RWPE2 (cell line): ENCODE measurements around the gene NT5DC4.

Experiments used
- ATAC-seq: fragments of 200-7000 bp; cut with Tn5 transposase; 3 replicates; pipeline ENCODE4 v1.9.1; 2021; ENCODE audit warnings: low read depth
- DNase-seq: peaks from one replicate; pipeline ENCODE4 v3.0.0-alpha.2; 2020; ENCODE audit warnings: low spot score
- H3K27ac ChIP-seq: fragments of 450-650 bp; 2 replicates; pipeline ENCODE4 v1.5.1; 2017; ENCODE audit warnings: mild to moderate bottlenecking; ENCODE audit not compliant: poor library complexity, severe bottlenecking
- H3K27me3 ChIP-seq: fragments of 250-450 bp; sonication (Bioruptor Pico); 2 replicates; pipeline ENCODE4 v1.5.1; 2021; ENCODE audit warnings: mild to moderate bottlenecking, moderate library complexity; ENCODE audit not compliant: insufficient read depth, poor library complexity, severe bottlenecking
- H3K36me3 ChIP-seq: fragments of 250-450 bp; sonication (Bioruptor Pico); 2 replicates; pipeline ENCODE4 v1.5.1; 2020; ENCODE audit warnings: low read depth, mild to moderate bottlenecking, moderate library complexity
- H3K4me1 ChIP-seq: fragments of 250-450 bp; sonication (Bioruptor Pico); 2 replicates; pipeline ENCODE4 v1.5.1; 2021; ENCODE audit warnings: mild to moderate bottlenecking, moderate library complexity; ENCODE audit not compliant: insufficient read depth, poor library complexity, severe bottlenecking
- H3K4me3 ChIP-seq: fragments of 250-450 bp; sonication (Bioruptor Pico); 2 replicates; pipeline ENCODE4 v1.5.1; 2021; ENCODE audit warnings: mild to moderate bottlenecking, moderate library complexity; ENCODE audit not compliant: severe bottlenecking
- H3K9me3 ChIP-seq: fragments of 250-450 bp; sonication (Bioruptor Pico); 2 replicates; pipeline ENCODE4 v1.5.1; 2021; ENCODE audit warnings: mild to moderate bottlenecking, moderate library complexity; ENCODE audit not compliant: severe bottlenecking
- TF ChIP-seq, protein P1 (sequence below): fragments of 450-650 bp; IDR thresholded peaks from one replicate; pipeline ENCODE4 v1.5.1; 2017; ENCODE audit warnings: mild to moderate bottlenecking, moderate library complexity; ENCODE audit not compliant: poor library complexity, severe bottlenecking

Gene NT5DC4

DNA sequence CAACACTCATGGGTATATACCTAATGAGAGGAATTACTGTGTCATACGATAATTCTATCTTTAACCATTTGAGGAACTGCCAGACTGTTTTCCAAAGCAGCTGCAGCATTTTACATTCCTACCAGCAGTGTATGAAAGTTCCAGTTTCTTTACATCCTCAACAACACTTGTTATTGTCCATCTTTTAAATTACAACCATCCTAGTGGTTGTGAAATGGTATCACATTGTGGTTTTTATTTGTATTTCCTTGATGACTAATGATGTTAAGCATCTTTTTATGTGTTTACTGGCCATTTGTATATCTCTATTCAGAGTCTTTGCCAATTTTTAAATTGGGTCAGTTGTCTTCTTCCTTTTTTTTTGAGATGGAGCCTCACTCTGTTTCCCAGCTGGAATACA lies 47.6 kb downstream of the NT5DC4 start:
- DNase-seq, result no peak
- peak overlapping the region; percentile 10 for H3K27ac ChIP-seq
- ATAC-seq, result no peak
- TF ChIP-seq, protein P1, sequence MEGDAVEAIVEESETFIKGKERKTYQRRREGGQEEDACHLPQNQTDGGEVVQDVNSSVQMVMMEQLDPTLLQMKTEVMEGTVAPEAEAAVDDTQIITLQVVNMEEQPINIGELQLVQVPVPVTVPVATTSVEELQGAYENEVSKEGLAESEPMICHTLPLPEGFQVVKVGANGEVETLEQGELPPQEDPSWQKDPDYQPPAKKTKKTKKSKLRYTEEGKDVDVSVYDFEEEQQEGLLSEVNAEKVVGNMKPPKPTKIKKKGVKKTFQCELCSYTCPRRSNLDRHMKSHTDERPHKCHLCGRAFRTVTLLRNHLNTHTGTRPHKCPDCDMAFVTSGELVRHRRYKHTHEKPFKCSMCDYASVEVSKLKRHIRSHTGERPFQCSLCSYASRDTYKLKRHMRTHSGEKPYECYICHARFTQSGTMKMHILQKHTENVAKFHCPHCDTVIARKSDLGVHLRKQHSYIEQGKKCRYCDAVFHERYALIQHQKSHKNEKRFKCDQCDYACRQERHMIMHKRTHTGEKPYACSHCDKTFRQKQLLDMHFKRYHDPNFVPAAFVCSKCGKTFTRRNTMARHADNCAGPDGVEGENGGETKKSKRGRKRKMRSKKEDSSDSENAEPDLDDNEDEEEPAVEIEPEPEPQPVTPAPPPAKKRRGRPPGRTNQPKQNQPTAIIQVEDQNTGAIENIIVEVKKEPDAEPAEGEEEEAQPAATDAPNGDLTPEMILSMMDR, result peak; percentile 17
- H3K4me1 ChIP-seq, result peaks cover 17% of the 10 kb centered on the region
- H3K36me3 ChIP-seq, result no peaks in the 10 kb centered on the region
- H3K4me3 ChIP-seq, result no peak overlapping the region
- no peaks in the 10 kb centered on the region for H3K27me3 ChIP-seq
- H3K9me3 ChIP-seq, result no peaks in the 10 kb centered on the region

DNA sequence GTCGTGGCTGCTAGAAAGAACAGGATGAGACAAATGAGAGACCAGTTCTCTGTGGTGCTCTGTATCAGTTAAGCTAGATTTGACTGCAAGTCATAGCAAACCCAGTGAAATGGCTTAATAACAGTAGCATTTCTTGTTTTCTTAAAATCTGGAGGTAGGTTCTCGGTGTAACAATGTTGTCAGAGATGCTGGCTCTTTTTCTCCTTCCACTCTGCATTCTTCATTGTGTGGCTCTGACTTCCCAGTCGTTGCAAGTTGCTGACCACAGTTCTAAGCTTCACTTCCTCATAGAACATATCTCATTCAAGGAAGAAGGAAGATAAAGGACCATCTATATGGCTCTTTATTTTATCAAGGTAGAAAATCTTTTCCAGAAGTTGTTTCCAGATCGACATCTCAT lies 51.5 kb downstream of the NT5DC4 start:
- Histone ChIP-seq H3K36me3 (peaks cover 24% of the 10 kb centered on the region), H3K4me1 (peaks cover 14% of the 10 kb centered on the region), H3K27ac (peak overlapping the region; percentile 50), H3K27me3 (no peaks in the 10 kb centered on the region), H3K4me3 (no peak overlapping the region), H3K9me3 (no peaks in the 10 kb centered on the region)
- no peak for DNase-seq
- TF ChIP-seq, protein P1, result no peak
- no peak for ATAC-seq

DNA sequence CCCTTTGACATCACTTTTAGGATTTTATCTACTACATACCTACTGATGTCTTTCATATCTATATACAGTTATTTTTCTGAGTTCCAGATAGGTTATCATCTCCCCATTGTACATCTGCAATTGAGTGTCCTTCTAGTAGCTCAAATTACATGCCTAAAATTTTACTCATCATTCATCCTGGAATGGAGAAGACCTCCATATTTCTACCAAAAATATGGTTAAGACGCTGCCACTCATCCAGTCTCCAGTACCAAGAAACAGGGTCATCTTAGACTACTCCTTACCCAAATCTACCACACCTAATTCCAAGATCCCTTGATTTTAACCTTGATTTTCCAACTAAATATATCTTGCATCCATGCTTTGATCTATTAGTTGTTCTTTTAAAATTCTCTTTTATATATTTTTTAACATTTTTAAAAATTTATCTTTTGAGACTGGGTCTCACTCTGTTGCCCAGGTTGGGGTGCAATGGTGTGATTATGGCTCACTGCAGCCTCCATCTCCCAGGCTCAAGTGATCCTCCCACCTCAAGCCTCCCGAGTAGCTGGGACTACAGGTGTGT lies 52.2 kb downstream of the NT5DC4 start:
- Histone ChIP-seq H3K36me3 (peaks cover 31% of the 10 kb centered on the region), H3K27ac (peak overlapping the region; percentile 50), H3K27me3 (no peaks in the 10 kb centered on the region), H3K9me3 (no peaks in the 10 kb centered on the region), H3K4me3 (no peak overlapping the region), H3K4me1 (peaks cover 9% of the 10 kb centered on the region)
- TF ChIP-seq, protein P1, result no peak
- no peak for DNase-seq
- peak; percentile 32 for ATAC-seq

DNA sequence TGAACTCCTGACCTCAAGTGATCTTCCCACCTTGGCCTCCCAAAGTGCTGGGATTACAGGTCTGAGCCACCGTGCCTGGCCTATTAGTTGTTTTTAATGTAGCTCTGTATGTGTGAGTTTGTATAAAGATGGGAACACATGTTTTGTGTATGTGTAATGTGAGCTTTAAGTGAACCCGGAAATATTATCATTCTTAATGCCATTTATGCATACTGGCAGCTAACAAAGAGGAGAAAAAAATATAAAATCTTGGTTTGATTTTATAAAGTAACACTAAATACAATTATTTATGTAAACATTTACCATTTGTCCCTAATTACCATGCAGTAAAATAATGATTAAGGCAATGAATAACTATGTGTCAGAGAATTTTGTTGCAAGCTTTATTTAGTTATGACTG lies 52.7 kb downstream of the NT5DC4 start:
- Histone ChIP-seq H3K27me3 (no peaks in the 10 kb centered on the region), H3K9me3 (no peaks in the 10 kb centered on the region), H3K27ac (peak overlapping the region; percentile 50), H3K36me3 (peaks cover 36% of the 10 kb centered on the region), H3K4me1 (peaks cover 3% of the 10 kb centered on the region), H3K4me3 (no peak overlapping the region)
- DNase-seq, result no peak
- TF ChIP-seq, protein P1, result no peak
- peak; percentile 43 for ATAC-seq

DNA sequence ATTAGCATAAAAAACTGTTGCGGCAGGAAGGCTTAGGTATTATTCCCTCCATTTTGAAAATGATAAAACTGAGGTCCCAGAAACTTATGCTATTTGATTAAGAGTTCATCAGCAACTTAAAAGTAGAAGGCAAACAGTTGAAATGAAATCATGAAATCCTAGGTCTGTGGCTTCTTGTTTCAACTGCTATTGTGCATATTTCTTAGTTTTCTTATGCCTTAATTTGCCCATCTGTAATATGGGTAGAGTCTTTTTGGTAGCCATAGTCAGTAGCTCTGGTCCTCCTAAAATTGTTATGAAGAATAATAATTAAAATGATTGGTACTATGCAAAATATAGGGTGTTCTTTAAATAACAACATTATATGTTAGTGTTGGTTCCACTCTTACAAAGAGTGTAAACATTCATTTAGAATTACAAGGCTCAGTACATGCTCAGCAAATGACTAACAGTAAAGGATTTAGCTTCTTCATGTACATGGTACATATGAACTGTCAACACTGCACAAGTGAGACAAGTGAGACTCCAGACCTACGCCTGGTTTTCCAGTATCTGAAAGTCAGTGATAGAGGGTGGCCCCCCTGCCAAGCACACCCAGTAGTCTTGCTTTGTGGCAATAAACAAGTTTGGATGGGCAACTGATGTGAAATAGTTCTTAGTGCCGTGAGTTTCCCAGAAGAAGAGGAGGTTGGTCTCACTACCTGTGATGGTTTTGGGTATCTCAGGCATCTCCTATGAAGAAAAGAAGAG lies 53.9 kb downstream of the NT5DC4 start:
- DNase-seq (no peak), ATAC-seq (peak; percentile 17)
- H3K4me1 ChIP-seq, result no peaks in the 10 kb centered on the region
- TF ChIP-seq, protein P1, result no peak
- peak overlapping the region; percentile 50 for H3K27ac ChIP-seq
- no peak overlapping the region for H3K4me3 ChIP-seq
- H3K27me3 ChIP-seq, result no peaks in the 10 kb centered on the region
- no peaks in the 10 kb centered on the region for H3K9me3 ChIP-seq
- H3K36me3 ChIP-seq, result peaks cover 48% of the 10 kb centered on the region
